ENCODE results near the gene MYH16. TPM values are rescaled to one million over a fixed set of nuclear protein-coding genes. Genes with fewer than 3 reads are reported as not detected.
"Not testable (repeated sequence)": the region's sequence is repeated elsewhere in the genome, so short reads cannot be mapped to it uniquely, and the experiment has no call there.

MYH16 gene
- total RNA-seq, 1 experiment from 2014 or later: not detected

DNA sequence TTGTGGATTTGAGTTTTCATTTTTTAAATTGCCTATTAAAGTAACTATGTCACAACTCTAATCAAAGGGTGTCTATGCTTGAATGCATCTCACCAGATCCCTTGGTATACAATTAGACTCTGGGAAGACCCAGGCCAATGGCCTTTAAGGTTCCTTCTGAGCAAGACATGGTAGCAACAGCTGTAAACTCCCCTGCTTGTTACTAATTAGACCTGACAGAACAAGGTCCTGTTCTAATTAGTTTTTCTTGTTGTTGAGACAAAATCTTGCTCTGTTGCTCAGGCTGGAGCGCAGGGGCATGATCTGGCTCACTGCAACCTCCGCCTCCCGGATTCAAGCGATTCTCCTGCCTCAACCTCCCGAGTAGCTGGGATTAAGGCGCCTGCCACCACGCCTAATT is 2.9 kb downstream of the MYH16 start:
- no peaks in the 10 kb centered on the region for H3K4me1 Mint-ChIP-seq (ENCODE audit: low read depth, unreplicated experiment)
- DNase-seq: no peak
- H3K4me3 Mint-ChIP-seq (ENCODE audit: unreplicated experiment): no peak overlapping the region
- Histone ChIP-seq H3K4me1 (0 out of 2 replicates have a peak, but pooled peaks cover 6% of the 10 kb centered on the region), H3K36me3 (ENCODE audit: control insufficient read depth, insufficient read depth, low read length) (no peaks in the 10 kb centered on the region), H3K4me3 (ENCODE audit: low read depth, low read length) (no peak overlapping the region), H3K9me3 (no peaks in the 10 kb centered on the region), H3K27me3 (replicated peaks; ENCODE audit: control insufficient read depth, insufficient read depth, low read length) (no peaks in the 10 kb centered on the region)
- H3K27me3 Mint-ChIP-seq (ENCODE audit: insufficient read depth, unreplicated experiment): no peaks in the 10 kb centered on the region
- no TSS peak for BruUV-seq (replicated peaks)
- no peaks in the 10 kb centered on the region for H3K9me3 Mint-ChIP-seq (ENCODE audit: unreplicated experiment)
- H3K36me3 Mint-ChIP-seq (ENCODE audit: insufficient read depth, unreplicated experiment): peaks cover 4% of the 10 kb centered on the region
- ChIA-PET CTCF (interaction anchor here (0.6 kb wide), 1 partner anchor 147 kb away, joined by 4 read pairs; no protein-coding TSS in a partner anchor), POLR2A (no interaction called here)
- H3K27ac Mint-ChIP-seq (ENCODE audit: unreplicated experiment): no peak overlapping the region
- intact Hi-C loops (cut with micrococcal nuclease; ENCODE audit: unreplicated experiment): no loop called here
- TF ChIP-seq, protein P1, sequence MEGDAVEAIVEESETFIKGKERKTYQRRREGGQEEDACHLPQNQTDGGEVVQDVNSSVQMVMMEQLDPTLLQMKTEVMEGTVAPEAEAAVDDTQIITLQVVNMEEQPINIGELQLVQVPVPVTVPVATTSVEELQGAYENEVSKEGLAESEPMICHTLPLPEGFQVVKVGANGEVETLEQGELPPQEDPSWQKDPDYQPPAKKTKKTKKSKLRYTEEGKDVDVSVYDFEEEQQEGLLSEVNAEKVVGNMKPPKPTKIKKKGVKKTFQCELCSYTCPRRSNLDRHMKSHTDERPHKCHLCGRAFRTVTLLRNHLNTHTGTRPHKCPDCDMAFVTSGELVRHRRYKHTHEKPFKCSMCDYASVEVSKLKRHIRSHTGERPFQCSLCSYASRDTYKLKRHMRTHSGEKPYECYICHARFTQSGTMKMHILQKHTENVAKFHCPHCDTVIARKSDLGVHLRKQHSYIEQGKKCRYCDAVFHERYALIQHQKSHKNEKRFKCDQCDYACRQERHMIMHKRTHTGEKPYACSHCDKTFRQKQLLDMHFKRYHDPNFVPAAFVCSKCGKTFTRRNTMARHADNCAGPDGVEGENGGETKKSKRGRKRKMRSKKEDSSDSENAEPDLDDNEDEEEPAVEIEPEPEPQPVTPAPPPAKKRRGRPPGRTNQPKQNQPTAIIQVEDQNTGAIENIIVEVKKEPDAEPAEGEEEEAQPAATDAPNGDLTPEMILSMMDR (IDR thresholded peaks at IDR 0.05; ENCODE audit: insufficient read depth in 1 of 2, low read depth in 1 of 2, low read length in 1 of 2, severe bottlenecking in 1 of 2, unreplicated experiment in 1 of 2): no peak

DNA sequence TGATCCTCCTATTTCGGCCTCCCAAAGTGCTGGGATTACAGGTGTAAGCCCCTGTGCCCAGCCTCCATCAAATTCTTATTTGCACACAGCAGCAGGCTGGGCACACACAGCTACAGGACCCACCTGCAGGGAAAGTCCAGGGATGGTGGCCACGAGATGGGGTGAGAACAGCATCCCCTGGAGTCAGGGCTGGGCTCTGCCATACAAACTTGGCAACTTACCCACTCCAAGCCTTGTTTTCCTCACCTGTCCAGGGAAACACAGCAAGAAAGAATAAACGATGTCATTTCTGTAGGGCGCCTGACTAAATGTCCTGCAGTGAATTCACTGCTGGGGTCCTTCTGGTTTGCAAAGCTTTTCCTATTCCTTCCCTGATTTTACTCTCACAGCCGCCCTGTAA is 5.5 kb downstream of the MYH16 start:
- H3K9me3 Mint-ChIP-seq (ENCODE audit: unreplicated experiment): no peaks in the 10 kb centered on the region
- no peak overlapping the region for H3K27ac Mint-ChIP-seq (ENCODE audit: unreplicated experiment)
- no TSS peak for BruUV-seq (replicated peaks)
- H3K27me3 ChIP-seq (replicated peaks; ENCODE audit: control insufficient read depth, insufficient read depth, low read length): no peaks in the 10 kb centered on the region
- no peaks in the 10 kb centered on the region for H3K36me3 ChIP-seq (ENCODE audit: control insufficient read depth, insufficient read depth, low read length)
- no peaks in the 10 kb centered on the region for H3K27me3 Mint-ChIP-seq (ENCODE audit: insufficient read depth, unreplicated experiment)
- ChIA-PET POLR2A (no interaction called here), CTCF (no interaction called here)
- no peak overlapping the region for H3K4me3 Mint-ChIP-seq (ENCODE audit: unreplicated experiment)
- H3K9me3 ChIP-seq: no peaks in the 10 kb centered on the region
- no peak for DNase-seq
- H3K4me3 ChIP-seq (ENCODE audit: low read depth, low read length): no peak overlapping the region
- no peaks in the 10 kb centered on the region for H3K4me1 Mint-ChIP-seq (ENCODE audit: low read depth, unreplicated experiment)
- intact Hi-C loops (cut with micrococcal nuclease; ENCODE audit: unreplicated experiment): no loop called here
- H3K36me3 Mint-ChIP-seq (ENCODE audit: insufficient read depth, unreplicated experiment): peaks cover 4% of the 10 kb centered on the region
- TF ChIP-seq, protein P1 (IDR thresholded peaks at IDR 0.05; ENCODE audit: insufficient read depth in 1 of 2, low read depth in 1 of 2, low read length in 1 of 2, severe bottlenecking in 1 of 2, unreplicated experiment in 1 of 2): peak in 1 of 2 experiments; percentile 18
- H3K4me1 ChIP-seq: 0 out of 2 replicates have a peak, but pooled peaks cover 6% of the 10 kb centered on the region

GRCh38 chr7:99284165-99284564 is 11.5 kb downstream of the MYH16 start:
- DNase-seq; H3K4me1 ChIP-seq; H3K36me3 Mint-ChIP-seq (ENCODE audit: insufficient read depth, unreplicated experiment); H3K27me3 Mint-ChIP-seq (ENCODE audit: insufficient read depth, unreplicated experiment); H3K27me3 ChIP-seq (replicated peaks; ENCODE audit: control insufficient read depth, insufficient read depth, low read length); H3K9me3 ChIP-seq; CTCF ChIA-PET; H3K4me3 ChIP-seq (ENCODE audit: low read depth, low read length); H3K4me1 Mint-ChIP-seq (ENCODE audit: low read depth, unreplicated experiment); H3K4me3 Mint-ChIP-seq (ENCODE audit: unreplicated experiment); POLR2A ChIA-PET; H3K9me3 Mint-ChIP-seq (ENCODE audit: unreplicated experiment); intact Hi-C loops (cut with micrococcal nuclease; ENCODE audit: unreplicated experiment); H3K27ac Mint-ChIP-seq (ENCODE audit: unreplicated experiment); H3K36me3 ChIP-seq (ENCODE audit: control insufficient read depth, insufficient read depth, low read length); BruUV-seq (replicated peaks): not testable (repeated sequence)
